Activated T-helper 1 cell treated with anti-CD3 and anti-CD28 coated beads, Interleukin-12 subunit alpha, Interleukin-12 subunit beta, Interleukin-2, Interleukin-4 antibody, amounts not matched to agents 30 ng/mL and 10 ng/mL and 1 ng/mL, durations not matched to agents 14 hours and 24 hours and 36 hours (primary cell): ENCODE data around the gene CTDP1. TPM values are rescaled to one million over a fixed set of nuclear protein-coding genes. Genes with fewer than 3 reads are reported as not detected.
"Not testable (repeated sequence)": the region's sequence is repeated elsewhere in the genome, so short reads cannot be mapped to it uniquely, and the experiment has no call there.

Source experiments
- DNase-seq: peaks from one replicate; pipeline ENCODE4 v3.0.0; 2021; ENCODE audit warnings: low spot score
- H3K27ac Mint-ChIP-seq: one replicate; pipeline ENCODE4 v1.8.0; 2021; ENCODE audit warnings: mild to moderate bottlenecking, mixed read lengths
- H3K27me3 Mint-ChIP-seq: one replicate; pipeline ENCODE4 v1.8.0; 2022; ENCODE audit warnings: mild to moderate bottlenecking, moderate library complexity, mixed read lengths; ENCODE audit not compliant: insufficient read depth
- H3K36me3 Mint-ChIP-seq: one replicate; pipeline ENCODE4 v1.8.0; 2021; ENCODE audit warnings: low read depth, mixed read lengths
- H3K4me1 Mint-ChIP-seq: one replicate; pipeline ENCODE4 v1.8.0; 2021; ENCODE audit warnings: low read depth, mixed read lengths
- H3K4me3 Mint-ChIP-seq: one replicate; pipeline ENCODE4 v1.8.0; 2021; ENCODE audit warnings: mild to moderate bottlenecking, moderate library complexity, mixed read lengths
- H3K9me3 Mint-ChIP-seq: one replicate; pipeline ENCODE4 v1.8.0; 2021; ENCODE audit warnings: mixed read lengths
- intact Hi-C: fragments of 100-400 bp; cut with micrococcal nuclease; formaldehyde crosslinking; loops from one replicate; pipeline ENCODE4 v1.15.1; 2024
- total RNA-seq: library from RNA; stranded (reverse); gene quantifications from 2 replicates; pipeline ENCODE4 v1.2.3, GENCODE V29; 2022

Gene CTDP1
- total RNA-seq, 1 donor from 2014 or later, result 47.2 TPM

DNA sequence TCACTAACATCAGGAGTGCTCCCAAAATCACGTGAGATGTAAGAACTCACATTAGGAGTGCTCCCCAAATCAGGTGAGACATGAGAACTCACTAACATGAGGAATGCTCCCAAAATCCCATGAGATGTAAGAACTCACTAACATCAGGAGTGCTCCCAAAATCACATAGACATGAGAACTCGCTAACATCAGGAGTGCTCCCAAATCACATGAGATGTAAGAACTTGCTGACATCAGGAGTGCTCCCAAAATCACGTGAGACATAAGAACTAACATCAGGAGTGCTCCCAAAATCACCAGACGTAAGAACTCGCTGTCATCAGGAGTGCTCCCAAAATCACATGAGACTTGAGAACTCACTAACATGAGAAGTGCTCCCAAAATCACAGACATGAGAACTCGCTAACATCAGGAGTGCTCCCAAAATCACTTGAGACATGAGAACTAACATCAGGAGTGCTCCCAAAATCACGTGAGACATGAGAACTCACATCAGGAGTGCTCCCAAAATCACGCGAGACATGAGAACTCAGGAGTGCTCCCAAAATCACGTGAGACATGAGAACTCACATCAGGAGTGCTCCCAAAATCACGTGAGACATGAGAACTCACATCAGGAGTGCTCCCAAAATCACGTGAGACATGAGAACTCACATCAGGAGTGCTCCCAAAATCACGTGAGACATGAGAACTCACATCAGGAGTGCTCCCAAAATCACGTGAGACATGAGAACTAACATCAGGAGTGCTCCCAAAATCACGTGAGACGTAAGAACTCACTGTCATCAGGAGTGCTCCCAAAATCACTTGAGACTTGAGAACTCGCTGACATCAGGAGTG is 52.5 kb downstream of the CTDP1 start:
- H3K9me3 Mint-ChIP-seq, intact Hi-C loops, H3K4me1 Mint-ChIP-seq, DNase-seq, H3K27me3 Mint-ChIP-seq, H3K4me3 Mint-ChIP-seq, H3K27ac Mint-ChIP-seq: not testable (repeated sequence)
- H3K36me3 Mint-ChIP-seq, result peaks cover 58% of the 10 kb centered on the region

DNA sequence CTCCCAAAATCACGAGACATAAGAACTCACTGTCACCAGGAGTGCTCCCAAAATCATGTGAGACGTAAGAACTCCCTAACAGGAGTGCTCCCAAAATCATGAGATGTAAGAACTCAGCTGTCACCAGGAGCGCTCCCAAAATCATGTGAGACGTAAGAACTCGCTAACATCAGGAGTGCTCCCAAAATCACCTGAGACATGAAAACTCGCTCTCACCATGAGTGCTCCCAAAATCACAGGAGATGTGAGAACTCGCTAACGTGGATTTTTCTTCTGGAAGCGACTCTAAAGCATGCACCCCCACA is 53.1 kb downstream of the CTDP1 start:
- Mint-ChIP-seq H3K4me1 (no peaks in the 10 kb centered on the region), H3K27ac (no peak overlapping the region), H3K27me3 (no peaks in the 10 kb centered on the region), H3K9me3 (peaks cover 5% of the 10 kb centered on the region), H3K4me3 (no peak overlapping the region), H3K36me3 (peaks cover 58% of the 10 kb centered on the region)
- DNase-seq, result no peak
- intact Hi-C loops, result no loop called here

DNA sequence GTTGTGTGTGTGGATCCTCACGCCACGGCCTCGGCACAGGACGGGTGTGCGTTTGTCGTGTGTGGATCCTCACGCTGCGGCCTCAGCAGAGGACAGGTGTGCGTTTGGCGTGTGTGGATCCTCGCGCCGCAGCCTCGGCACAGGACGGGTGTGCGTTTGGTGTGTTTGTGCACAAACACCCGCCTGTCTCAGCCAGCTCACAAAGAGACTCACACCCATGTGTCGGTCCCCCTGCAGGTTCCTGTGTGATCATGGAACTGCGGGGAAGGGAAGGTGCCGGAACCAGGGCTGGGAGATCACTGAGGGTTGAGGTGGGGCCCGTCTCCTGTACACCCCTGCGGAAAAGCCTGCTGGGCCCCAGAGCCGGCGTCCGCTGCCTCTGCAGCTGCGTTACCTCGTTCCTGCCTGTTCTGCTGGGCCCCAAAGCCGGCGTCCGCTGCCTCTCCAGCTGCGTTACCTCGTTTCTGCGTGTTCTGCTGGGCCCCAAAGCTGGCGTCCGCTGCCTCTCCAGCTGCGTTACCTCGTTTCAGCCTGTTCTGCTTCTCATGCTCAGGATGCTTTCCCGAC is 53.6 kb downstream of the CTDP1 start:
- Mint-ChIP-seq H3K27me3 (no peaks in the 10 kb centered on the region), H3K27ac (no peak overlapping the region), H3K9me3 (peaks cover 5% of the 10 kb centered on the region), H3K4me1 (peaks cover under 1% of the 10 kb centered on the region), H3K4me3 (no peak overlapping the region), H3K36me3 (peaks cover 53% of the 10 kb centered on the region)
- intact Hi-C loops, result no loop called here
- no peak for DNase-seq

DNA sequence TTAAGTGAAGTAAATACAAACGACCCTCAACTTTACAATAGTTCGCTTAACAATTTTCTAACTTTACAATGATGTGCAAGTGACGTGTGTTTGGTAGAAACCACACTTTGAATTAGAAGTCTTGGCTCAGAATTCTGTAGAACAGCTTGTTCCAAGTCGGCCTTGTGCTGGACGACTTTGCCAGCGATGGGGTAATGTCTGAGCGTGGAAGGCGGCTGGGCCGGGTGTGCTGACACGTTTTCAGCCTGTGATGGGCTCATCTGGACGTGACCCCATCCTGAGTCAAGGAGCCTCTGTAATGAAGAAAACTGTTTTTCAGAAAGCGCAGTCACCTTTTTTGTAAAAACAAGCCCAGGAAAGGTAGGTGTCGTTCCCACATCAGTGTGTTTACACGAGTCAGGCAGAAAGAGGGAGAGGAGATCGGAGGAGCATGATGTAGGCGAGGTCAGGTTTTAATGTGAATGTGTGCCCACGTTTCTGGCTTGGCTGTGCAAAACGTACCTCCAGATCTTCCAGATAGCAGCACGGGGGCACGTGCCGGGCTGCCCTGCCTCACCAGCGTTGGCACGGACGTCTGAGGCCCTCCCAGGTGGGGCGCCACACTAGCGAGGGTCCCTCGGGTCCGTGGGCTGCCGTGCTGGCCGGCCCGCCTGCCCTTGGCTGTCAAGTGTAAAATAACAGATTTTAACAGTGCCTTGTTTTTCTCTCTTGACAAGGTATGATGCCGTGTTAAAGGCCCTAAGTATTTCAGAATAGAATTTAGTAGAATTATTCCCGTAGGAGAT is 54.6 kb downstream of the CTDP1 start:
- DNase-seq, result no peak
- peaks cover 47% of the 10 kb centered on the region for H3K36me3 Mint-ChIP-seq
- H3K4me3 Mint-ChIP-seq, result no peak overlapping the region
- no peaks in the 10 kb centered on the region for H3K27me3 Mint-ChIP-seq
- no peak overlapping the region for H3K27ac Mint-ChIP-seq
- H3K9me3 Mint-ChIP-seq, result peaks cover 5% of the 10 kb centered on the region
- intact Hi-C loops, result no loop called here
- H3K4me1 Mint-ChIP-seq, result peaks cover 5% of the 10 kb centered on the region

DNA sequence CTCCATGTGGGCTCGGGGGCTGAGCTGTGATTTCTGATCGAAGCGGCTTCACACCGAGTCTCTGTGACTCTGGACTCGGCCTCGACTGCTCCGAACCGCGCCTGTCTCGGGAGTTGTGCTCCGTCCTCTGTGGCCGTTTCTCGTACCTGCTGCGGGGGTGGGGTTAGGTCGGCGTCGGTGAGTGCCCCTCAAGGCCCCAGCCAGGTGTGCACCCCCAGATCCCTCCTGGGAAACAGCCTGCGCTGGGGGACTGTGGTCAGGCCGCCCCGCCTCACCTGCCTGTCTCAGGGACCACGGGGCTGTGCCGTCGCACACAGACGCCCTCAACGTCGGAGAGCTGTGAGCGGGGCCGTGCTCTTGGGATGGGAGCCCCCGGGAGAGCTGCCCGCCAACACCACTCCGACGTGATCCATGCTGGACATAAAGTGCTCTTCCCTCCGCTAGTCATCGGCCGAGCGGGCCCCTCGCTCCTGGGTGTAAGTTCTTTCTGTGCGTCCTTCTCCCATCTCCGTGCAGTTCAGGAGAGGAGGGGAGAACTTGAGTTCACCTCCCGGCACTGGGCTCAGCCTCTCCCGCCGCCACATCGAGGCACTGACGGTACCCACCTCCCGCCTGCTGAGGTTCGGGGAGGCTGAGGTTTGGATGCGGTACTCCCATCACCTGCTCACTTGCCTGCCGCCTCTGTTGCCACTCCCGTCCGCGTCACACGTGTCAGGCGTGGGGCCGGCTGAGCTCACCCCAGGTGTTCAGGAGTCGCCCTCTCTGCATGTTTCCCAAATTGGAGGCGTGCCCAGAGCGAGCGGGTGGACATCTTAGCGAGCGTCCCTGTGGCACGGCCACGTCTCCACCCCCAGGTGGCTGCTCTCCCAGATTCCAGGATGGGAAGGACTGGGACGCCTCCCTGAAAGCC is 55.7 kb downstream of the CTDP1 start:
- Mint-ChIP-seq H3K27ac (no peak overlapping the region), H3K4me1 (peaks cover 5% of the 10 kb centered on the region), H3K9me3 (peaks cover 5% of the 10 kb centered on the region), H3K36me3 (peaks cover 41% of the 10 kb centered on the region), H3K4me3 (no peak overlapping the region), H3K27me3 (no peaks in the 10 kb centered on the region)
- intact Hi-C loops, result no loop called here
- DNase-seq, result no peak

DNA sequence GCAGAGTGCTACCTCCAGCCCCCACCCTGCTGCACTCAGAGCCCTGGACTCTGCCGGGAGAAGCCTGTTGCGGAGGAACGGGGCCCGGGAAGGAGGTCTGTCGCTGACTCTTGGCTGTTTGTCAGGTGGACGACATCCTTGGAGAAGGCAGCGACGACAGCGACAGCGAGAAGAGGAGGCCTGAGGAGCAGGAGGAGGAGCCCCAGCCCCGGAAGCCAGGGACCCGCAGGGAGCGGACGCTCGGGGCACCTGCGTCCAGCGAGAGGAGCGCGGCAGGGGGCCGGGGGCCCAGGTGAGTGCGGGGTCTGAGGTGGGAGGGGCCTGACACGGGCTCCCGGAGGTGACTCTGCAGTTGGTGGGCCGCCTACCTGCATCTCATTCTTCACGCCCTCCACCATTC is 56.6 kb downstream of the CTDP1 start:
- peaks cover 5% of the 10 kb centered on the region for H3K9me3 Mint-ChIP-seq
- H3K27ac Mint-ChIP-seq, result no peak overlapping the region
- peaks cover 5% of the 10 kb centered on the region for H3K4me1 Mint-ChIP-seq
- no peak overlapping the region for H3K4me3 Mint-ChIP-seq
- H3K27me3 Mint-ChIP-seq, result no peaks in the 10 kb centered on the region
- no peak for DNase-seq
- peaks cover 36% of the 10 kb centered on the region for H3K36me3 Mint-ChIP-seq
- intact Hi-C loops, result no loop called here

DNA sequence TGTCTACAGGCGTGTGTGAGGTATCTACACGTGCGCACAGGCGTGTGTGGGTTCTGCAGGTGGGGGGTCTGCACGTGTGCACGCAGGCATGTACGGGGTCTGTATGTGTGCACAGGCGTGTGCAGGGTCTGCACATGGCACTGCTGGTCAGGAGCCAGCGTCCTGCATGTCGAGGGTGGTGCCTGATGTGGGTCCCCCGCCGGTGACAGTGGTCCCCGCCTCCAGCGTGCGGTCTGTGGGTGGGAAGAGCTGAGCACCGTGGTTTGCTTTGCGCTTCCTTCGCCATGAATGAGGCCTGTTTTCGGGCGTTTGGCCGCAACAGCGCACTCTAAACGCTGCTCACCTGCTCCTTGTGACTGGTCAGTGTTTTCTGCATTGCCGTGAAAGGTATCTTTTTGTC is 57.2 kb downstream of the CTDP1 start:
- Mint-ChIP-seq H3K36me3 (peaks cover 33% of the 10 kb centered on the region), H3K4me3 (no peak overlapping the region), H3K27me3 (no peaks in the 10 kb centered on the region), H3K9me3 (peaks cover under 1% of the 10 kb centered on the region), H3K27ac (no peak overlapping the region), H3K4me1 (peaks cover 5% of the 10 kb centered on the region)
- intact Hi-C loops, result no loop called here
- DNase-seq, result no peak

DNA sequence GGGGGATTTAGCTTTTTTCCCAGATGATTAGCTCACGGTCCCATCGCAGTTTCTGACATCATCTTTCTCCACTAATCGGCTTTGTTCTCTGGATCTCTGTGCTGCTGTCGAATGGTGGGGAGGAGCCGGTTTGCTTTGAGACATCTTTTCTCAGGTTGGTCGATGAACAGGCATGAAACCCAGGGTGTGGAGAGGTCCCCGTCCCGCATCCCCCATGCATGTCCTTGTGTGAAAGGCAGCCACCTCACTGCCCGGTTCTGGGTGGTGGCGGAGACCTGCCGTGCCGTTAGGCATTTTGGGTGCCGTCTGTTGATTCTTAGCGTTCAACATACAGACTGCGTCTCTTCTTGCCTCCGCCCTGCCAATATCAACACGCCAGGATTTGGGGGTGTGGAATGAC is 57.8 kb downstream of the CTDP1 start:
- no peak overlapping the region for H3K27ac Mint-ChIP-seq
- no peak for DNase-seq
- intact Hi-C loops, result no loop called here
- H3K36me3 Mint-ChIP-seq, result peaks cover 36% of the 10 kb centered on the region
- H3K4me1 Mint-ChIP-seq, result peaks cover 5% of the 10 kb centered on the region
- no peaks in the 10 kb centered on the region for H3K27me3 Mint-ChIP-seq
- H3K4me3 Mint-ChIP-seq, result no peak overlapping the region
- H3K9me3 Mint-ChIP-seq, result no peaks in the 10 kb centered on the region

DNA sequence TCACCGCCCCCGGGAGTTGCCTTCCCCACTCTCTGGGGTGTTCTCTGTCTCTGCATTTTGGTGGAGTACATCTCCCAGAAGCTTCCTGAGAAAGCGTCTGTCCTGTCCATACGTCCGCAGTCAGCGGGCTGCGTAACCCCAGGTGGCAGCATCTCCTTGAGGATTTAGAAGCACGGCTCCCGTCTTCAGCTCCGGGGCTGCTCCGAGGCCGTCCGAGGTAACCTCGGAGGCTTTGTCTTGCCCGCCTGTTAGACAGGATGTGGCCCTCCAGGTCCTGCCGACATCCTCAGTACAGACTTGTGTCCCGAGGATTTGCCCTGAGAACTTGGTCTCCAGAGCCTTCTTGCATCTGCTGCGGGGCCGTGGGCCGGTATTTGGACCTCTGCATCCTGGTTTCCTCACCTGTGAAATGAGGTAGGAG is 58.4 kb downstream of the CTDP1 start:
- Mint-ChIP-seq H3K4me3 (no peak overlapping the region), H3K4me1 (peaks cover 5% of the 10 kb centered on the region), H3K36me3 (peaks cover 36% of the 10 kb centered on the region), H3K9me3 (no peaks in the 10 kb centered on the region), H3K27ac (no peak overlapping the region), H3K27me3 (no peaks in the 10 kb centered on the region)
- DNase-seq, result no peak
- intact Hi-C loops, result no loop called here

DNA sequence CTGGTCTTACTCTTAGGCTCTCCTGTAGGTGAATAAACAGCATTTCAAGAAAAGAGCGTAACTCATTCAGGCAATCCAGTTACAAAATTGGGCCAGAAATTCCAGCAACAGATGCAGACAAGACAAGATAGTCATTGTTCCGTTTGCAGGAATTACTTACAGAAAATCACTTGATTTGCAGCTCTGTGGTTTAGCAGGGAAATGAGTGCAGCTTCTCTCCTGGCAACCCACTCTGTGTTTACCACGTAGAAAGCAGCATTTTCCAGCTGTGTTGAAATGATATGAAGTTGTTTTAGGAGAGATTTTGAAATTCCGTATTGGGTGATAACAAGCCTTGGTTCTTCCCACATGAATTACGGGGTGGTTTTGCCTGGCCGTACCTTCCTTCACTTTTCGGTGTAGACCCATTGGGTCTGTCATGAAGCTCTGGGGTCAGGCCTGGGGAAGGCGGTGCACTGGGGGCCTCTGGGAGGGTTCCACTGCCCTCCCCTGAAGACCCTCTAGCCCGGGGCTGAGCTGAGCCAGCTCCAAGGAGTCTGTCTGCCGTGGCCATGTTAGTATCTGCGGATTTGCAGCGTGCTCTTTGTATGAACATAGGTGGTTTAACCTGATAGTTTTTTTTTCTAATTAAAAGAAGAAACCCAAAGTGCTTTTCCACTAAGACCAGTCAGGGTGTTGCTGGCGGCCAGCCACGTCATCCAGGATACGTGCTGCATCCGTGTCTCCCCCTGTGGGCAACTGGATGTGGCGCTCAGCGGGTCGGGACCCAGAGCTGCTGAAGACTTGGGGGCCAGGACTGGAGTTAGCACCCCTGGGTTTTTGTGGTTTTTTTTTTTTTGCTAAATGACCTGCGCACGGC is 59.2 kb downstream of the CTDP1 start:
- DNase-seq, result no peak
- Mint-ChIP-seq H3K4me1 (peaks cover 5% of the 10 kb centered on the region), H3K4me3 (no peak overlapping the region), H3K36me3 (peaks cover 35% of the 10 kb centered on the region), H3K9me3 (no peaks in the 10 kb centered on the region), H3K27ac (no peak overlapping the region), H3K27me3 (no peaks in the 10 kb centered on the region)
- intact Hi-C loops, result no loop called here

DNA sequence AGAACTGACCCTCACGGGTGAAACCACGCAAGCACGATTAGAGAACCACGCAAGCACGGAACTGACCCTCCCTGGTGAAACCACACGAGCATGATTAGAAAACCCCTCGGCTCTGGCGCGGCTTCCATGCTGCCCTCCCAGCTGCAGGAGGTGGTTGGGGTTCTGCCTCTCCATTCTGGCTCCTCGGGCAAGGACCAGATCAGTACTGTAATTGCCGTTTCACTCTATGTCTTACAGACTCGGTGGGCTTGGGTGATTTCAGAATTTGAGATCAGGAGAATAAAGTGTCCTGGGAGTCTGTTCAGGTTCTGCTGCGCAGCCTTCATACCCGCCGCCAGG is 59.8 kb downstream of the CTDP1 start:
- Mint-ChIP-seq H3K4me1 (peaks cover 5% of the 10 kb centered on the region), H3K27ac (no peak overlapping the region), H3K9me3 (no peaks in the 10 kb centered on the region), H3K27me3 (no peaks in the 10 kb centered on the region), H3K4me3 (no peak overlapping the region), H3K36me3 (peaks cover 32% of the 10 kb centered on the region)
- no peak for DNase-seq
- intact Hi-C loops, result no loop called here

DNA sequence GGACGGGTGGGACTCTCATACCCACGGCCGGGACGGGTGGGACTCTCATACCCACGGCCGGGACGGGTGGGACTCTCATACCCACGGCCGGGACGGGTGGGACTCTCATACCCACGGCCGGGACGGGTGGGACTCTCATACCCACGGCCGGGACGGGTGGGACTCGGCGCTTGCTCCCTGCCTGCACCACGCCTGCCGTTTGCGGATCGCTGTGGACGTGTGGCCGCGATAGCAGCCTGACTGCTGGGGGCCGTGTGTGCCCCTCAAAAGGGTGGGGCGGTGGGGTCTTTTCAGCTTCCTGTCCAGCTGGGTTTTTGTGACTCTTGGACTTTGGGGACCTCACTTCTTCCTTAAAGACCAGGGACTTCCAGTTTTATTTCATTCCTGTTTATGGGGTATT is 60.4 kb downstream of the CTDP1 start:
- H3K27ac Mint-ChIP-seq, H3K4me1 Mint-ChIP-seq, H3K27me3 Mint-ChIP-seq, H3K9me3 Mint-ChIP-seq, H3K4me3 Mint-ChIP-seq, intact Hi-C loops, DNase-seq: not testable (repeated sequence)
- H3K36me3 Mint-ChIP-seq, result peaks cover 32% of the 10 kb centered on the region
